ENCODE data around the gene DGKD.
"Not testable (repeated sequence)": the region's sequence is repeated elsewhere in the genome, so short reads cannot be mapped to it uniquely, and the experiment has no call there.

DGKD gene

DNA sequence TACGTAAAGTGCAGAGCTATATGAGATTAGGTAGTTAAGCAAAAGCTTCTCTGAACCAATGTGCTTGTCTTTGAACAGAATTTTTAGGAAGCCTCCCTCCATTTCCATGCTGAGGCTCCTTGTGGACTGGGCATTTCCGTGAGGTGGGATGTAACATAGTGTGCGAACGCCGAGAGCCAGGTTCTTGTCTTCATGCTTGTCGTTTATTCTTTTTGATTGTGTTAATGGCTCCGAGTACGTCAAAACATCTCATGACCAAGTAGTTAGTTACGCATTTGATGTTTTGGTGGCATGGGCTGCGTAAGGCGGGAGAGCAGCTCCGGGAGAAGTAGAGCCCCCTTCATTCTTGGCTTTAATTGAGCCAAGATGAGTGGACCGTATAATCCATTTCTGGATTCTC lies 32.9 kb downstream of the DGKD start:
- Histone ChIP-seq H3K4me2 (ENCODE audit: low read length) (no peak overlapping the region), H3K9me3 (ENCODE audit: insufficient read depth, low read length) (no peaks in the 10 kb centered on the region), H3K79me2 (ENCODE audit: low read length) (peaks cover 20% of the 10 kb centered on the region; the same call in 1 of the 2 replicates), H3K4me1 (ENCODE audit: low read length) (no peaks in the 10 kb centered on the region), H4K20me1 (ENCODE audit: insufficient read depth, low read length) (no peaks in the 10 kb centered on the region), H3K27ac (ENCODE audit: low read length) (no peak overlapping the region), H3K9ac (ENCODE audit: low read length) (no peak overlapping the region), H3K36me3 (replicated peaks; ENCODE audit: low read depth, low read length) (no peaks in the 10 kb centered on the region), H3K27me3 (ENCODE audit: low read depth, low read length) (no peaks in the 10 kb centered on the region), H2AFZ (ENCODE audit: low read depth, low read length) (no peak overlapping the region), H3K4me3 (ENCODE audit: low read length) (no peak overlapping the region)
- no peak for TF ChIP-seq EZH2phosphoT487 (IDR thresholded peaks at IDR 0.05; ENCODE audit: low read depth)
- TF ChIP-seq, protein P1, sequence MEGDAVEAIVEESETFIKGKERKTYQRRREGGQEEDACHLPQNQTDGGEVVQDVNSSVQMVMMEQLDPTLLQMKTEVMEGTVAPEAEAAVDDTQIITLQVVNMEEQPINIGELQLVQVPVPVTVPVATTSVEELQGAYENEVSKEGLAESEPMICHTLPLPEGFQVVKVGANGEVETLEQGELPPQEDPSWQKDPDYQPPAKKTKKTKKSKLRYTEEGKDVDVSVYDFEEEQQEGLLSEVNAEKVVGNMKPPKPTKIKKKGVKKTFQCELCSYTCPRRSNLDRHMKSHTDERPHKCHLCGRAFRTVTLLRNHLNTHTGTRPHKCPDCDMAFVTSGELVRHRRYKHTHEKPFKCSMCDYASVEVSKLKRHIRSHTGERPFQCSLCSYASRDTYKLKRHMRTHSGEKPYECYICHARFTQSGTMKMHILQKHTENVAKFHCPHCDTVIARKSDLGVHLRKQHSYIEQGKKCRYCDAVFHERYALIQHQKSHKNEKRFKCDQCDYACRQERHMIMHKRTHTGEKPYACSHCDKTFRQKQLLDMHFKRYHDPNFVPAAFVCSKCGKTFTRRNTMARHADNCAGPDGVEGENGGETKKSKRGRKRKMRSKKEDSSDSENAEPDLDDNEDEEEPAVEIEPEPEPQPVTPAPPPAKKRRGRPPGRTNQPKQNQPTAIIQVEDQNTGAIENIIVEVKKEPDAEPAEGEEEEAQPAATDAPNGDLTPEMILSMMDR (IDR thresholded peaks at IDR 0.05; ENCODE audit: low read depth, low read length) = no peak

DNA sequence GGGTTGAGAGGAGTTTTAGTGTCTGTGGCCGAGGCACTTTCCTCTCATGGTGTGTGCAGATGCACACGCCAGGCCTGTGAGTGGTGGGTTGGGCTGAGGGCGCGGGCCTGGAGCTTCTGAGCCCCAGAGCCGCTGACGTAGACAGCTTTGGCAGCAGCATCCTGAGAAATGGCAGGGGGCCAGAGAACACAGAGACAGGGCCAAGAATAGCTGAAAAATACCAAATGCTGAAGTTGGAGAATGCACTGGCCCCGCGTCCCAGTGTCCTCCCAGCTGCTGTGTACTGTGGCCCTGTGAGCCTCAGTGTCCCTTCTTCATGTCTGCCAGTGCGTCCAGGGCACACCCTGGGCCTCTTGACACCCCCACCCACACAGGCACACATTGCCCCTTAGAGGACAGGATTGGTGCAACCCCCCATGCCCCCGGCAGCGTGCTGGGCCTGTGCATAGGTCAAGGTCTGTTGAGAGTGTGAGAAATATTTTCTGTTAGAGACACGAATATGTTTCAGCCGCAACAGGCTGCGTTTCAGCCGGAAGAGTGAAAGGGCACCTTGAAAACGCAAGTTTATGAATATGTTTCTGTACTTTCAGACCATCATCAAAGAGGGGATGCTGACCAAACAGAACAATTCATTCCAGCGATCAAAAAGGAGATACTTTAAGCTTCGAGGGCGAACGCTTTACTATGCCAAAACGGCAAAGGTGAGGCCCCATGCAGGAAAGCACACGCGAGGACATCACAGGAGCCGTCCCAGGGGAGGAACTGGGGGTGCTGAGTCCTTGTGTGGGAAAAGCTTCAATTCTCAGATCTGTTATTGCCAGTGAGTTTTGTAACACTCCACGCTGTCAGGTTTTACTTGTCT lies 33.6 kb downstream of the DGKD start:
- Histone ChIP-seq H3K36me3 (replicated peaks; ENCODE audit: low read depth, low read length) (no peaks in the 10 kb centered on the region), H3K4me3 (ENCODE audit: low read length) (no peak overlapping the region), H3K27ac (ENCODE audit: low read length) (no peak overlapping the region), H3K4me2 (ENCODE audit: low read length) (no peak overlapping the region), H3K27me3 (ENCODE audit: low read depth, low read length) (no peaks in the 10 kb centered on the region), H4K20me1 (ENCODE audit: insufficient read depth, low read length) (no peaks in the 10 kb centered on the region), H3K79me2 (ENCODE audit: low read length) (peaks cover 20% of the 10 kb centered on the region; the same call in 1 of the 2 replicates), H3K9me3 (ENCODE audit: insufficient read depth, low read length) (no peaks in the 10 kb centered on the region), H2AFZ (ENCODE audit: low read depth, low read length) (no peak overlapping the region), H3K9ac (ENCODE audit: low read length) (no peak overlapping the region), H3K4me1 (ENCODE audit: low read length) (no peaks in the 10 kb centered on the region)
- TF ChIP-seq, protein P1 (IDR thresholded peaks at IDR 0.05; ENCODE audit: low read depth, low read length) = no peak
- TF ChIP-seq EZH2phosphoT487 (IDR thresholded peaks at IDR 0.05; ENCODE audit: low read depth) = no peak

DNA sequence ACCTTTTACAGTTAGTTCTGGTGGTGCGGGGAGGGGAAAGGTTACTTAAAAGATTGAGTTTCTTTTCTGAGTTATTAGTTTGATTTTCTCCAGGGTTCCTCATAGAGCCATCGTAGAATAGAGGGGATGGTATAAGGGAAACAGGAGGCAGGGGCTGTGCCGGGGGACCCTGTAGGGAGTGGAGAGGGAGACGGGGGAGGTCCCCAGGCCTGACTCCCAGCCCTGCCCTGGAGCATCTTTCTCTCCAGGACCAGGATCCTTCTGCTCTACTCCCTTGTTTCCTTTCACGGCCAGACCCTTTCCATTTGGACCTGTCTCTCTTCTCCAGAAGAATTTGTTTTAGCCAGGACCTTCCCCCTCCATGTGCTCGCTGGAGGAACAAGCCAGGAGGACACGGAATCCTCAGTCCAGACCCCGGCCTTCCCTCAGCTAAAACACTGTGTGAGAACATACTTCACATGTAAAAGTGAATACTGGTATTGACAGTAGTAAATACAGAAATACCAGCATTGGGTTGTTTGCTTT lies 35.4 kb downstream of the DGKD start:
- H3K4me1 ChIP-seq (ENCODE audit: low read length) = no peaks in the 10 kb centered on the region
- H3K4me3 ChIP-seq (ENCODE audit: low read length) = no peak overlapping the region
- H3K9ac ChIP-seq (ENCODE audit: low read length) = no peak overlapping the region
- H3K9me3 ChIP-seq (ENCODE audit: insufficient read depth, low read length) = no peaks in the 10 kb centered on the region
- H2AFZ ChIP-seq (ENCODE audit: low read depth, low read length) = no peak overlapping the region
- no peak overlapping the region for H3K27ac ChIP-seq (ENCODE audit: low read length)
- no peaks in the 10 kb centered on the region for H4K20me1 ChIP-seq (ENCODE audit: insufficient read depth, low read length)
- H3K4me2 ChIP-seq (ENCODE audit: low read length) = no peak overlapping the region
- H3K36me3 ChIP-seq (replicated peaks; ENCODE audit: low read depth, low read length) = no peaks in the 10 kb centered on the region
- H3K27me3 ChIP-seq (ENCODE audit: low read depth, low read length) = no peaks in the 10 kb centered on the region
- TF ChIP-seq, protein P1 (IDR thresholded peaks at IDR 0.05; ENCODE audit: low read depth, low read length) = no peak
- TF ChIP-seq EZH2phosphoT487 (IDR thresholded peaks at IDR 0.05; ENCODE audit: low read depth) = no peak
- H3K79me2 ChIP-seq (ENCODE audit: low read length) = peaks cover 12% of the 10 kb centered on the region; the same call in 1 of the 2 replicates

DNA sequence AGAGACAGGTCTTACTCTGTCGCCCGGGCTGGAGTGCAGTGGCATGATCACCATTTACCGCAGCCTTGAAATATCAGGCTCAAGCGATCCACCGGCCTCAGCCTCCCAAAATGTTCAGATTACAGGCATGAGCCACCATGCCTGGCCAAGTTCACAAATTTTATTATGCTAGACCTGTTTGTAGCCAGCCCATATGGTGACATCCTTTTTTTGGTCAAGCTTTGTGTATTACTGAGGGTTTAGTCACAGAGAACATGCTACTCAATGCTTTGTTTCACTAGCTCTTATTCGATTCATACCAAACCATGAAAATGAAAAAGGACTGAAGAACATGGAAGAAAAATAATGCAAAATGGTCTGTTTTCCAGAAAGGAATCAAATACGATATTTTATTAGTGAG lies 41.4 kb downstream of the DGKD start:
- Histone ChIP-seq H3K4me1 (ENCODE audit: low read length) (no peaks in the 10 kb centered on the region), H4K20me1 (ENCODE audit: insufficient read depth, low read length) (no peaks in the 10 kb centered on the region), H3K4me3 (ENCODE audit: low read length) (no peak overlapping the region), H3K9ac (ENCODE audit: low read length) (no peak overlapping the region), H3K36me3 (replicated peaks; ENCODE audit: low read depth, low read length) (no peaks in the 10 kb centered on the region), H3K27ac (ENCODE audit: low read length) (no peak overlapping the region), H3K79me2 (ENCODE audit: low read length) (no peaks in the 10 kb centered on the region), H2AFZ (ENCODE audit: low read depth, low read length) (no peak overlapping the region), H3K4me2 (ENCODE audit: low read length) (no peak overlapping the region), H3K27me3 (ENCODE audit: low read depth, low read length) (no peaks in the 10 kb centered on the region), H3K9me3 (ENCODE audit: insufficient read depth, low read length) (no peaks in the 10 kb centered on the region)
- no peak for TF ChIP-seq EZH2phosphoT487 (IDR thresholded peaks at IDR 0.05; ENCODE audit: low read depth)
- TF ChIP-seq, protein P1 (IDR thresholded peaks at IDR 0.05; ENCODE audit: low read depth, low read length) = no peak

DNA sequence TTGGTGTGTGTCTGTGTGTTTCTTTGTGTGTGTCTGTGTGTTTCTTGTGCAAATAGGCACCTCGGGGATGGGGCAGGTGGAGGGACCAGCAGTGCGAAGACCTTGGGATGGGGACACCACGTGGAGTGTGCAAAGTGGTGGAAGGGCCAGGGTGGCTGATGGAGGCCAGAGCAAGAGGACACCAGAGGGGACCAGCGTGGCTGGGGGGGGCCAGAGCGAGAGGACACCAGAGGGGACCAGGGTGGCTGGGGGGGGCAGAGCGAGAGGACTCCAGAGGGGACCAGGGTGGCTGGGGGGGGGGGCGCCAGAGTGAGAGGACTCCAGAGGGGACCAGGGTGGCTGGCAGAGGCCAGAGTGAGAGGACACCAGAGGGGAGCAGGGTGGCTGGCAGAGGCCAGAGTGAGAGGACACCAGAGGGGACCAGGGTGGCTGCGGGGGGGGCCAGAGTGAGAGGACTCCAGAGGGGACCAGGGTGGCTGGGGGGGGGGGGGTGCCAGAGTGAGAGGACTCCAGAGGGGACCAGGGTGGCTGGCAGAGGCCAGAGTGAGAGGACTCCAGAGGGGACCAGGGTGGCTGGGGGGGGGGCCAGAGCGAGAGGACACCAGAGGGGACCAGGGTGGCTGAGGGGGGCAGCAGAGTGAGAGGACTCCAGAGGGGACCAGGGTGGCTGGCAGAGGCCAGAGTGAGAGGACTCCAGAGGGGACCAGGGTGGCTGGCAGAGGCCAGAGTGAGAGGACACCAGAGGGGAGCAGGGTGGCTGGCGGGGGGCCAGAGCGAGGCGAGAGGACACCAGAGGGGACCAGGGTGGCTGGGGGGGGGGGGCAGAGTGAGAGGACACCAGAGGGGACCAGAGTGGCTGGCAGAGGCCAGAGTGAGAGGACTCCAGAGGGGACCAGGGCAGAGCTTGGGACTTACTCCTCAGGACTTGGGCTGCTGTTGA lies 42.7 kb downstream of the DGKD start:
- not testable (repeated sequence) for H3K4me1 ChIP-seq (ENCODE audit: low read length)

More for the DNA sequence above, 42.7 kb downstream of the DGKD start:
- not testable (repeated sequence) for H3K79me2 ChIP-seq (ENCODE audit: low read length); H3K9me3 ChIP-seq (ENCODE audit: insufficient read depth, low read length); H3K27ac ChIP-seq (ENCODE audit: low read length); H2AFZ ChIP-seq (ENCODE audit: low read depth, low read length); H3K9ac ChIP-seq (ENCODE audit: low read length); H3K4me3 ChIP-seq (ENCODE audit: low read length); H3K27me3 ChIP-seq (ENCODE audit: low read depth, low read length); H4K20me1 ChIP-seq (ENCODE audit: insufficient read depth, low read length); H3K4me2 ChIP-seq (ENCODE audit: low read length); H3K36me3 ChIP-seq (replicated peaks; ENCODE audit: low read depth, low read length)

Data from OCI-LY3 (cell line).